ENCODE results near the gene GRIK4. TPM values are rescaled to one million over a fixed set of nuclear protein-coding genes. Genes with fewer than 3 reads are reported as not detected.

The GRIK4 gene
- total RNA-seq, 1 donor from 2014 or later: not detected

GRCh38 chr11:120789391-120789790 lies 277.8 kb downstream of the GRIK4 start:
- Mint-ChIP-seq H3K4me1 (ENCODE audit: low read depth) (no peaks in the 10 kb centered on the region), H3K27me3 (ENCODE audit: low read depth) (no peaks in the 10 kb centered on the region), H3K9me3 (no peaks in the 10 kb centered on the region), H3K27ac (no peak overlapping the region), H3K36me3 (ENCODE audit: low read depth) (no peaks in the 10 kb centered on the region), H3K4me3 (ENCODE audit: low read depth) (no peak overlapping the region)
- no peak for DNase-seq (ENCODE audit: low spot score)
- intact Hi-C loops (cut with micrococcal nuclease): no loop called here

- Mint-ChIP-seq H3K27ac (no peak overlapping the region), H3K9me3 (no peaks in the 10 kb centered on the region), H3K27me3 (ENCODE audit: low read depth) (no peaks in the 10 kb centered on the region), H3K4me1 (ENCODE audit: low read depth) (no peaks in the 10 kb centered on the region), H3K36me3 (ENCODE audit: low read depth) (no peaks in the 10 kb centered on the region), H3K4me3 (ENCODE audit: low read depth) (no peak overlapping the region)
- intact Hi-C loops (cut with micrococcal nuclease): no loop called here
- no peak for DNase-seq (ENCODE audit: low spot score)
These were observed 280.8 kb downstream of the GRIK4 start for GRCh38 chr11:120792306-120792705.

DNA sequence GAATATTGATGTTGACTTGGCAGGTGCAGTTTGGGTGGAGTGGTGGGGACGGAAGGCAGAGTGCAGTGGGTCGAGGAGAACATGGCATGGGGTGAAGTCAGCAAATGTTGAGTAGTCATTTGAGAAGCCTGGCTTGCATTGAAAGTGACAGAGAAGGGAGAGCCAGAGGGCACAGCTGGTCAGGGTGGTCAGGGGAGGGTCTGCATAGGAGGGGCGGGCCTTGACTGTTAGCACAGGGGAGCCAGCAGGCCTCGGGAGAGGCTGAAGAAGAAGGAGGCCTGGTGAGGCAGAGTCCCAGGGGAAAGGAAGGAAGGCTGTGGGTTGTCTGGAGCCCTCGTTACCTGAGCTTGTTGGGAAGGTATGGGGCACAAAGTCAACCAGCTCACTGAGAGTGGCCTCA lies 281.6 kb downstream of the GRIK4 start:
- no peak for DNase-seq (ENCODE audit: low spot score)
- no peak overlapping the region for H3K27ac Mint-ChIP-seq
- H3K4me3 Mint-ChIP-seq (ENCODE audit: low read depth): no peak overlapping the region
- no peaks in the 10 kb centered on the region for H3K4me1 Mint-ChIP-seq (ENCODE audit: low read depth)
- intact Hi-C loops (cut with micrococcal nuclease): no loop called here
- no peaks in the 10 kb centered on the region for H3K27me3 Mint-ChIP-seq (ENCODE audit: low read depth)
- H3K36me3 Mint-ChIP-seq (ENCODE audit: low read depth): no peaks in the 10 kb centered on the region
- H3K9me3 Mint-ChIP-seq: no peaks in the 10 kb centered on the region

GRCh38 chr11:120793806-120794479 lies 282.4 kb downstream of the GRIK4 start:
- Mint-ChIP-seq H3K4me3 (ENCODE audit: low read depth) (no peak overlapping the region), H3K4me1 (ENCODE audit: low read depth) (no peaks in the 10 kb centered on the region), H3K27ac (no peak overlapping the region), H3K9me3 (no peaks in the 10 kb centered on the region), H3K36me3 (ENCODE audit: low read depth) (no peaks in the 10 kb centered on the region), H3K27me3 (ENCODE audit: low read depth) (no peaks in the 10 kb centered on the region)
- intact Hi-C loops (cut with micrococcal nuclease): no loop called here
- no peak for DNase-seq (ENCODE audit: low spot score)

DNA sequence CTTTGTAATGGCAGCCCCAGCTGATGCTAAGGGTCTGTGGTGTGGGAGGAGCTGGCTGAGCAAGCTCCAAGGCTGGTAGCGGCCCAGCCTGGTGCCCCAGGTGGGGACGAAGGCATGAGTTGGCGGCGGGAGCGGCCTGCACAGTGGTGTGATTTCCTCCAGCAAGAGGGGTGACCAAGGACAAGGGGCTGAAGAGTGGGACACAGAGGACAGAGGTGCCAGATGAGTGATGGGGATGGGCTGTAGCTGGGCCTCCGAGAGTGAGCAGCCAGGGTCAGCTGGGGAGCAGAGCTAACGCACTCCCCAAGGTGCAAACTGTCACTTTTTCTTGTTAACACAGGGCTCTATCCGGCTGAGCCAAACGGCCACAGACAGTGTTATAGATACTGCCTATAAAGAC lies 283.2 kb downstream of the GRIK4 start:
- no peaks in the 10 kb centered on the region for H3K36me3 Mint-ChIP-seq (ENCODE audit: low read depth)
- intact Hi-C loops (cut with micrococcal nuclease): no loop called here
- no peak for DNase-seq (ENCODE audit: low spot score)
- H3K4me3 Mint-ChIP-seq (ENCODE audit: low read depth): no peak overlapping the region
- H3K4me1 Mint-ChIP-seq (ENCODE audit: low read depth): no peaks in the 10 kb centered on the region
- H3K9me3 Mint-ChIP-seq: no peaks in the 10 kb centered on the region
- no peaks in the 10 kb centered on the region for H3K27me3 Mint-ChIP-seq (ENCODE audit: low read depth)
- H3K27ac Mint-ChIP-seq: no peak overlapping the region

DNA sequence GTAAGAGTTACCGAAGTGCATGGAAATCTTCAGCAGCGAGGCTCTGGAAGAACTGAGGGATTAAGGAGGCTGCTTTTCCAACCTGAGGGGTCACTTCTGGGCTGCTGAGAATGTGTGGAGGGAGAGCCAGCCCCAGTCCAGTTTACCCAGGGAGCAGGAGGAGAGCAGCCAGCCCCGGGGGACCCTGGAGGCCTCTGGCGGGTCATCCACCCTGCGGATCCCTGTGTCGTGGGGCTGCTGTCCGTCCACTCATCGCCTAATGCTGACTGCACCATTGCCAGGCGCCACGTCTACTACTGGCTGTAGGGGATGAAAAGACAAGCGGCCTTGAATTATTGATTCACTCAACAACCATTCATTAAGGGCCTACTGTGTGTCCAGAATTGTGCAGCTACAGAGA lies 283.6 kb downstream of the GRIK4 start:
- Mint-ChIP-seq H3K36me3 (ENCODE audit: low read depth) (no peaks in the 10 kb centered on the region), H3K4me3 (ENCODE audit: low read depth) (no peak overlapping the region), H3K27ac (no peak overlapping the region), H3K27me3 (ENCODE audit: low read depth) (no peaks in the 10 kb centered on the region), H3K9me3 (no peaks in the 10 kb centered on the region), H3K4me1 (ENCODE audit: low read depth) (no peaks in the 10 kb centered on the region)
- intact Hi-C loops (cut with micrococcal nuclease): no loop called here
- DNase-seq (ENCODE audit: low spot score): no peak

GRCh38 chr11:120797143-120797542 lies 285.6 kb downstream of the GRIK4 start:
- no peaks in the 10 kb centered on the region for H3K27me3 Mint-ChIP-seq (ENCODE audit: low read depth)
- DNase-seq (ENCODE audit: low spot score): no peak
- H3K9me3 Mint-ChIP-seq: no peaks in the 10 kb centered on the region
- no peaks in the 10 kb centered on the region for H3K4me1 Mint-ChIP-seq (ENCODE audit: low read depth)
- H3K4me3 Mint-ChIP-seq (ENCODE audit: low read depth): no peak overlapping the region
- intact Hi-C loops (cut with micrococcal nuclease): no loop called here
- H3K27ac Mint-ChIP-seq: no peak overlapping the region
- H3K36me3 Mint-ChIP-seq (ENCODE audit: low read depth): no peaks in the 10 kb centered on the region

DNA sequence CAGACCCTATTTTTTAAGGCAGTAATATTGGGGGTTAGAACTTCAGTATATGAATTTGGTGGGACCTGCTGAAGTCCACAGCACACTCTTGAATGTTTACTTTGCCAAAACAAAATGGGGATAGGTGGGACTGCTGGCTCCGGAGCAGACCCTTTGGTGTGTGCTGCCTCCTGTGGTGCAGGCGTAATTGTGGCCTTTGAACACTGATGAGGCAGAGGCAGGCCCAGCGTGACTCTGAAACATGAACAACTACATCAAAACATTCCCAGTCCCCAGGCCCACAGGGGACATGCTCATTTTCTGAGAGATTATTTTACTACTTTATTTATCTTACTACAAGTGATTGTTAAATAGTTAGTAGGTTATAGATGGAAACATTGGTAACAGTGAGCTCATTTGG lies 287.3 kb downstream of the GRIK4 start:
- no peaks in the 10 kb centered on the region for H3K36me3 Mint-ChIP-seq (ENCODE audit: low read depth)
- H3K4me3 Mint-ChIP-seq (ENCODE audit: low read depth): no peak overlapping the region
- H3K27me3 Mint-ChIP-seq (ENCODE audit: low read depth): no peaks in the 10 kb centered on the region
- H3K4me1 Mint-ChIP-seq (ENCODE audit: low read depth): no peaks in the 10 kb centered on the region
- H3K27ac Mint-ChIP-seq: no peak overlapping the region
- intact Hi-C loops (cut with micrococcal nuclease): no loop called here
- no peaks in the 10 kb centered on the region for H3K9me3 Mint-ChIP-seq
- no peak for DNase-seq (ENCODE audit: low spot score)

- Mint-ChIP-seq H3K27me3 (ENCODE audit: low read depth) (no peaks in the 10 kb centered on the region), H3K4me3 (ENCODE audit: low read depth) (no peak overlapping the region), H3K27ac (no peak overlapping the region), H3K9me3 (no peaks in the 10 kb centered on the region), H3K4me1 (ENCODE audit: low read depth) (no peaks in the 10 kb centered on the region), H3K36me3 (ENCODE audit: low read depth) (no peaks in the 10 kb centered on the region)
- intact Hi-C loops (cut with micrococcal nuclease): loop anchor here (5.0 kb wide), 1 partner anchor 288 kb away; the partner anchor contains the start of gene GRIK4
- no peak for DNase-seq (ENCODE audit: low spot score)
These were observed 288.7 kb downstream of the GRIK4 start for GRCh38 chr11:120800206-120800605.

- H3K9me3 Mint-ChIP-seq: no peaks in the 10 kb centered on the region
- no peaks in the 10 kb centered on the region for H3K4me1 Mint-ChIP-seq (ENCODE audit: low read depth)
- H3K36me3 Mint-ChIP-seq (ENCODE audit: low read depth): no peaks in the 10 kb centered on the region
- H3K27ac Mint-ChIP-seq: no peak overlapping the region
- peak; percentile 17 for DNase-seq (ENCODE audit: low spot score)
- H3K27me3 Mint-ChIP-seq (ENCODE audit: low read depth): no peaks in the 10 kb centered on the region
- H3K4me3 Mint-ChIP-seq (ENCODE audit: low read depth): no peak overlapping the region
- intact Hi-C loops (cut with micrococcal nuclease): loop anchor here (5.0 kb wide), 1 partner anchor 290 kb away; the partner anchor contains the start of gene GRIK4
These were observed 290.5 kb downstream of the GRIK4 start for GRCh38 chr11:120801801-120802689.

DNA sequence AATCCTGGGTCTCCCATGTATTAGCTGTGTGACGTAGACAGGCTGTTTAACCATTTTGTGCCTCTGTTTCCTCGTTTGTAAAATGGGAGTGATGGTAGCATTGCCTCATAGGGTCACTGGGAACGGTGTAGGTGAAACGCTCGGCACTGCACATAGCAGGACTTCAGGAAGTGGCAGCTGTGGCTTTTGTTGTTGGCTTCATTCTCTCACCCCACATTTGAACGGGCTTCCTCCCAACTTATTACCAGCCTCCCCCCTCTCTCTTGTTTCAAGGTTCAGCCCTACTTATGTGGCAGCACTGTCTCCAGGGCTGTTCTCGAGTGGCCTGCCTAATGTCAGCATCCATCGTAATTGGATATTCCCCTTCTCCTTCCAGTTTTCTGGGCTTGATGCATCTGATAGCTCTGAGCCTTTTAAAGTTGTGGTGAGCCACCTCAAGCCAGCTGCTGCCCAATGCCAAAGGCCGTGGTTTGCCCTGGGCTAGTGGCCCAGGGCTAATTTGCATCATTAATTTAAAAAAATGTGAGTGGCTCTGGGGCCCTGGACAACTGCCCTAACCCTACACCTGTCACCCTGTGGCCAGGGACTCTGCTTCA lies 294.5 kb downstream of the GRIK4 start:
- intact Hi-C loops (cut with micrococcal nuclease): no loop called here
- no peak for DNase-seq (ENCODE audit: low spot score)
- Mint-ChIP-seq H3K27me3 (ENCODE audit: low read depth) (peaks cover 4% of the 10 kb centered on the region), H3K27ac (no peak overlapping the region), H3K9me3 (no peaks in the 10 kb centered on the region), H3K4me1 (ENCODE audit: low read depth) (no peaks in the 10 kb centered on the region), H3K36me3 (ENCODE audit: low read depth) (no peaks in the 10 kb centered on the region), H3K4me3 (ENCODE audit: low read depth) (no peak overlapping the region)

DNA sequence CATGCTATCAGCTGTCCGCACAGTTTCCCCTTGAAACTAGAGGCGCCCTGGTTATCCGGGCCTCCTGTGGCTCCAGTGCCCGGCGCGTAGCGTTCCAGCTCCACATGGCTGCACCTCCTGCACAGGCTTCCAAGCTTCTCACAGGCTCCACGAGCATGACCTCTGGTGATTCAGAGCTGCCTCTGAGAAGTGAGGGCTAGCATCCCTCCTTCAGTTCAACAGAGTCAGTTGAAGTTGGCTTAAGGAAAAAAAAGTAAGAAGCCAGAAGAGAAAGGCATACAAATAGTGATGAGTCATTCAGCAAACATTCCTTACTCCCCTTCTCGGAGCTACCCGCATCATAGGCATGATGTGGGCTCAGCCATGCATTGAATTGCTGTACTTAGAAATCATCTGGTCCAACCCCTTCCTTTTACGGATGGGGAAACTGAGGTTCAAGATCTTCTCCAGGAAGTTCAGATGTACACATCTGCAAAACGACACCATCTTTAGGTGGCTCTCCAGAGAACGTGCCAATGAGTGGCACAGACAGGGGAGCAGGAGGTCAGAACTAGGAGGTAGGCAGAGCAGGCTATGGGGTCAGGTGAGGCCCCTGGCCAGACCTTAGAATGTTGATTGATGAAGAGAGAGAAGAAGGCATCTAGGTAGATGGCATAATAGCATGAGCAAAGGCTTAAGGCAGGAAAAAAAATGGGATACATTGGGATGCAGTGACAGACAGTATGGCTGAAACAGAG lies 296.0 kb downstream of the GRIK4 start:
- H3K27ac Mint-ChIP-seq: no peak overlapping the region
- H3K4me3 Mint-ChIP-seq (ENCODE audit: low read depth): no peak overlapping the region
- H3K36me3 Mint-ChIP-seq (ENCODE audit: low read depth): no peaks in the 10 kb centered on the region
- no peaks in the 10 kb centered on the region for H3K9me3 Mint-ChIP-seq
- H3K4me1 Mint-ChIP-seq (ENCODE audit: low read depth): no peaks in the 10 kb centered on the region
- intact Hi-C loops (cut with micrococcal nuclease): no loop called here
- H3K27me3 Mint-ChIP-seq (ENCODE audit: low read depth): peaks cover 4% of the 10 kb centered on the region
- DNase-seq (ENCODE audit: low spot score): no peak

All from activated T-helper 2 cell treated with anti-CD3 and anti-CD28 coated beads, Interferon-gamma antibody, Interleukin-2, Interleukin-4, amounts not matched to agents 10 μg/mL and 5 μg/mL and 100 μg/mL, durations not matched to agents 14 hours and 24 hours and 36 hours (primary cell).